ENCODE data around the gene LMNA. TPM values are rescaled to one million over a fixed set of nuclear protein-coding genes. Genes with fewer than 3 reads are reported as not detected.
"Not testable (repeated sequence)": the region's sequence is repeated elsewhere in the genome, so short reads cannot be mapped to it uniquely, and the experiment has no call there.

LMNA gene
- total and polyA plus RNA-seq, 8 donors: 53.1 to 630 (median 244) TPM

- no peak for TF ChIP-seq CTCF (IDR thresholded peaks at IDR 0.05)
- TF ChIP-seq POLR2A (IDR thresholded peaks at IDR 0.05): no peak
- no peak for TF ChIP-seq POLR2AphosphoS5 (IDR thresholded peaks at IDR 0.05)
- TF ChIP-seq EP300 (IDR thresholded peaks at IDR 0.05): no peak
- intact Hi-C loops (cut with DNase I; ENCODE audit: low total_unique reads): no loop called here
- DNase-seq: no peak
- Histone ChIP-seq H3K36me3 (peaks cover 0 to 40% (median 31%) of the 10 kb centered on the region in 4 donors), H3K4me1 (no peaks in the 10 kb centered on the region), H3K27me3 (peaks cover 0 to 11% (median 0%) of the 10 kb centered on the region in 3 donors), H3K27ac (no peak overlapping the region), H3K4me3 (no peak overlapping the region), H3K9me3 (no peaks in the 10 kb centered on the region)
- WGBS, 5 donors: 71 to 77% (median 74%) methylated on average over 7 of the region's 7 CpGs
Observed at GRCh38 chr1:156177919-156178654, 63.6 kb downstream of the LMNA start.

- peaks cover 0 to 22% (median 16%) of the 10 kb centered on the region in 4 donors for H3K36me3 ChIP-seq
- intact Hi-C loops (cut with DNase I; ENCODE audit: low total_unique reads): no loop called here
- peaks cover 0 to 8% (median 0%) of the 10 kb centered on the region in 4 donors for H3K4me1 ChIP-seq
- H3K4me3 ChIP-seq: no peak overlapping the region
- H3K27ac ChIP-seq: no peak overlapping the region
- H3K9me3 ChIP-seq: no peaks in the 10 kb centered on the region
- WGBS, 5 donors: 92 to 98% (median 94%) methylated on average over 3 of the region's 3 CpGs
- peaks cover 0 to 11% (median 0%) of the 10 kb centered on the region in 3 donors for H3K27me3 ChIP-seq
- no peak for TF ChIP-seq CTCF (IDR thresholded peaks at IDR 0.05)
- no peak for TF ChIP-seq POLR2AphosphoS5 (IDR thresholded peaks at IDR 0.05)
- TF ChIP-seq EP300 (IDR thresholded peaks at IDR 0.05): no peak
- TF ChIP-seq POLR2A (IDR thresholded peaks at IDR 0.05): no peak
- no peak for DNase-seq
Observed at GRCh38 chr1:156180471-156180870, 66.0 kb downstream of the LMNA start.

GRCh38 chr1:156181391-156181924 lies 66.9 kb downstream of the LMNA start:
- DNase-seq; H3K4me3 ChIP-seq; H3K4me1 ChIP-seq; H3K9me3 ChIP-seq; H3K27ac ChIP-seq; intact Hi-C loops (cut with DNase I; ENCODE audit: low total_unique reads): not testable (repeated sequence)
- WGBS, 5 donors: 26 to 51% (median 33%) methylated on average over 8 of the region's 8 CpGs
- Histone ChIP-seq H3K27me3 (peaks cover 0 to 11% (median 0%) of the 10 kb centered on the region in 3 donors), H3K36me3 (peaks cover 0 to 12% (median 11%) of the 10 kb centered on the region in 4 donors)

GRCh38 chr1:156182010-156182779 lies 67.7 kb downstream of the LMNA start:
- intact Hi-C loops (cut with DNase I; ENCODE audit: low total_unique reads); H3K27ac ChIP-seq; H3K36me3 ChIP-seq; DNase-seq; H3K9me3 ChIP-seq; H3K4me3 ChIP-seq; H3K4me1 ChIP-seq: not testable (repeated sequence)
- peaks cover 0 to 11% (median 0%) of the 10 kb centered on the region in 3 donors for H3K27me3 ChIP-seq
- 68 to 82% (median 80%) methylated on average over 12 of the region's 12 CpGs for WGBS, 5 donors

- H3K36me3 ChIP-seq; H3K9me3 ChIP-seq; intact Hi-C loops (cut with DNase I; ENCODE audit: low total_unique reads); H3K4me1 ChIP-seq; H3K27ac ChIP-seq; DNase-seq; H3K27me3 ChIP-seq; H3K4me3 ChIP-seq: not testable (repeated sequence)
- 75 to 95% (median 78%) methylated on average over 2 of the region's 2 CpGs for WGBS, 5 donors
Observed at GRCh38 chr1:156186347-156187177, 72.1 kb downstream of the LMNA start.

Other genes with a start within 250 kb of the LMNA start
- 100 to 1,000 TPM in 1 of 5 donors, 10 to 100 TPM in 3, not detected in 1; 23.9 to 108 (median 48.2) TPM for gene RIT1, start 203.4 kb upstream of the LMNA start, total RNA-seq
- 10 to 100 TPM; 13.1 to 14.1 (median 13.8) TPM for gene RIT1, start 203.4 kb upstream of the LMNA start, polyA plus RNA-seq
- gene KHDC4, start 180.3 kb upstream of the LMNA start, total RNA-seq: 100 to 1,000 TPM in 2 of 5 donors, 10 to 100 TPM in 3; 49.2 to 126 (median 78.4) TPM
- 10 to 100 TPM in 1 of 3 donors, 1 to 10 TPM in 2; 4.9 to 26.1 (median 9.3) TPM for gene KHDC4, start 180.3 kb upstream of the LMNA start, polyA plus RNA-seq
- 10 to 100 TPM in 1 of 5 donors, not detected in 4; 50.4 TPM for gene RXFP4, start 173.1 kb upstream of the LMNA start, total RNA-seq
- gene RXFP4, start 173.1 kb upstream of the LMNA start, polyA plus RNA-seq: not detected
- 100 to 1,000 TPM in 3 of 5 donors, 10 to 100 TPM in 2; 34.8 to 376 (median 180) TPM for gene ARHGEF2, start 136.2 kb upstream of the LMNA start, total RNA-seq
- 10 to 100 TPM; 20.4 to 27.6 (median 24.7) TPM for gene ARHGEF2, start 136.2 kb upstream of the LMNA start, polyA plus RNA-seq
- 100 to 1,000 TPM in 4 of 5 donors, 10 to 100 TPM in 1; 67.1 to 354 (median 216) TPM for gene SSR2, start 93.8 kb upstream of the LMNA start, total RNA-seq
- gene SSR2, start 93.8 kb upstream of the LMNA start, polyA plus RNA-seq: 100 to 1,000 TPM; 223 to 309 (median 242) TPM
- 10 to 100 TPM in 3 of 5 donors, 1 to 10 TPM in 2; 6.4 to 41.1 (median 14.0) TPM for gene UBQLN4, start 60.9 kb upstream of the LMNA start, total RNA-seq
- 10 to 100 TPM; 17.3 to 25.5 (median 20.6) TPM for gene UBQLN4, start 60.9 kb upstream of the LMNA start, polyA plus RNA-seq
- 10 to 100 TPM in 3 of 5 donors, 1 to 10 TPM in 1, not detected in 1; 7.0 to 40.6 (median 21.4) TPM for gene LAMTOR2, start 59.9 kb upstream of the LMNA start, total RNA-seq
- gene LAMTOR2, start 59.9 kb upstream of the LMNA start, polyA plus RNA-seq: 100 to 1,000 TPM; 123 to 170 (median 158) TPM
- 100 to 1,000 TPM in 3 of 5 donors, 10 to 100 TPM in 2; 36.7 to 249 (median 216) TPM for gene RAB25, start 53.6 kb upstream of the LMNA start, total RNA-seq
- gene RAB25, start 53.6 kb upstream of the LMNA start, polyA plus RNA-seq: 100 to 1,000 TPM; 126 to 267 (median 168) TPM
- 10 to 100 TPM in 1 of 5 donors, 1 to 10 TPM in 2, not detected in 2; 1.5 to 11.0 (median 1.6) TPM for gene MEX3A, start 32.2 kb upstream of the LMNA start, total RNA-seq
- 1 to 10 TPM in 1 of 3 donors, under 1 TPM in 1, not detected in 1; 0.25 to 1.1 TPM for gene MEX3A, start 32.2 kb upstream of the LMNA start, polyA plus RNA-seq
- 10 to 100 TPM in 2 of 5 donors, 1 to 10 TPM in 3; 2.6 to 23.3 (median 8.5) TPM for gene SEMA4A, start 38.9 kb downstream of the LMNA start, total RNA-seq
- 10 to 100 TPM in 1 of 3 donors, 1 to 10 TPM in 2; 4.1 to 13.9 (median 4.7) TPM for gene SEMA4A, start 38.9 kb downstream of the LMNA start, polyA plus RNA-seq
- gene SLC25A44, start 79.4 kb downstream of the LMNA start, total RNA-seq: 1 to 10 TPM; 4.9 to 9.9 (median 7.2) TPM
- gene SLC25A44, start 79.4 kb downstream of the LMNA start, polyA plus RNA-seq: 1 to 10 TPM; 5.4 to 9.0 (median 6.8) TPM
- 10 to 100 TPM in 3 of 5 donors, 1 to 10 TPM in 2; 5.3 to 54.9 (median 15.6) TPM for gene PMF1, start 98.3 kb downstream of the LMNA start, total RNA-seq
- 10 to 100 TPM; 68.7 to 73.5 (median 68.8) TPM for gene PMF1, start 98.3 kb downstream of the LMNA start, polyA plus RNA-seq
- not detected for gene BGLAP, start 127.5 kb downstream of the LMNA start, total RNA-seq
- gene BGLAP, start 127.5 kb downstream of the LMNA start, polyA plus RNA-seq: 1 to 10 TPM in 2 of 3 donors, not detected in 1; 1.5 to 1.9 TPM
- gene PAQR6, start 133.3 kb downstream of the LMNA start, total RNA-seq: 1 to 10 TPM in 2 of 5 donors, under 1 TPM in 1, not detected in 2; 0.43 to 2.9 (median 2.0) TPM
- gene PAQR6, start 133.3 kb downstream of the LMNA start, polyA plus RNA-seq: 1 to 10 TPM; 1.4 to 4.3 (median 2.0) TPM
- 100 to 1,000 TPM in 1 of 5 donors, 10 to 100 TPM in 4; 29.8 to 199 (median 51.6) TPM for gene SMG5, start 168.1 kb downstream of the LMNA start, total RNA-seq
- gene SMG5, start 168.1 kb downstream of the LMNA start, polyA plus RNA-seq: 10 to 100 TPM; 20.2 to 29.1 (median 22.3) TPM
- 10 to 100 TPM in 2 of 5 donors, 1 to 10 TPM in 2, not detected in 1; 1.1 to 21.4 (median 9.4) TPM for gene TMEM79, start 169.6 kb downstream of the LMNA start, total RNA-seq
- gene TMEM79, start 169.6 kb downstream of the LMNA start, polyA plus RNA-seq: 10 to 100 TPM in 1 of 3 donors, 1 to 10 TPM in 2; 1.5 to 24.9 (median 2.7) TPM
- 10 to 100 TPM in 4 of 5 donors, 1 to 10 TPM in 1; 1.4 to 92.9 (median 19.7) TPM for gene GLMP, start 181.0 kb downstream of the LMNA start, total RNA-seq
- gene GLMP, start 181.0 kb downstream of the LMNA start, polyA plus RNA-seq: 10 to 100 TPM; 20.8 to 37.4 (median 35.9) TPM
- gene VHLL, start 184.6 kb downstream of the LMNA start, total RNA-seq: not detected
- gene VHLL, start 184.6 kb downstream of the LMNA start, polyA plus RNA-seq: not detected
- 100 to 1,000 TPM in 3 of 5 donors, 10 to 100 TPM in 2; 39.1 to 252 (median 124) TPM for gene CCT3, start 223.6 kb downstream of the LMNA start, total RNA-seq
- 100 to 1,000 TPM; 110 to 122 (median 115) TPM for gene CCT3, start 223.6 kb downstream of the LMNA start, polyA plus RNA-seq
- gene TSACC, start 223.8 kb downstream of the LMNA start, total RNA-seq: not detected
- gene TSACC, start 223.8 kb downstream of the LMNA start, polyA plus RNA-seq: under 1 TPM in 1 of 3 donors, not detected in 2; 0.98 TPM

All from stomach (tissue), 9 donors.